ENCODE data around the gene EID2. TPM values are rescaled to one million over a fixed set of nuclear protein-coding genes. Genes with fewer than 3 reads are reported as not detected.

EID2 gene
- total and polyA plus RNA-seq, 2 of the 4 experiments (the other 2 are of a cell fraction), result 5.7 to 9.8 TPM

DNA sequence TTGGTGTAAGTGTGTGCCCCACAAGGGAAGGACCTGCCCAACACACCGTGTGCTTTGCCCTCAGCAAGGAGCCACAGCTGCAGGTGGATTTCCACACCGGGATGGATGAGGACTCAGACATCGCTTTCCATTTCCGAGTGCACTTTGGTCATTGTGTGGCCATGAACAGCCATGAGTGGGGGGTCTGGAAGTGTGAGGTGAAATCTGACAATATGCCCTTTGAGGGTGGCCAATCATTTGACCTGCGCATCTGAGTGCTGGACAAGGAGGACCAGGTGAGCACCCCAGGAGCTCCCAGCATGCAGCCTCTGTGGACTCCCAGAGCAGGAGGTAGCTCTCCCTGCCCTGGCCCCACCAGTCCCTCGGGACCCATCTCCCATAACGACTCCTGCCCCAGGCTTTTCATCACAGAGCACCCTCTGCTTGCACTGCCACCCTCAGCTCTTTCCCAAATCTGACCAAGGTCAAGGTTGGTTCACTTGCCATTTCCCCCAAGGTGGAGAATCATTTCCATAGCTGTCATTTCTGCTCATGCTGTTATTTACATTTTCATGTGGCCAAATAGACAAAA, 13.2 kb upstream of the EID2 start:
- no peak overlapping the region for H2BK20ac ChIP-seq (ENCODE audit: low read depth, low read length)
- ChIA-PET CTCF (no interaction called here), POLR2A (ENCODE audit: unreplicated experiment) (no interaction called here)
- no peak overlapping the region for H4K5ac ChIP-seq (ENCODE audit: low read depth, low read length)
- no peak overlapping the region for H3K4me2 ChIP-seq (ENCODE audit: low read depth, low read length)
- H4K8ac ChIP-seq (ENCODE audit: low read depth in 2 of 2, low read length in 2 of 2), result no peak overlapping the region
- H3K56ac ChIP-seq (ENCODE audit: extremely low read depth, insufficient read depth, low read length), result no peak overlapping the region
- no TSS peak for BruUV-seq (replicated peaks)
- no peak overlapping the region for H2AFZ ChIP-seq (replicated peaks; ENCODE audit: low read length, poor library complexity)
- no peaks in the 10 kb centered on the region for H3K36me3 ChIP-seq (ENCODE audit: control insufficient read depth, insufficient read depth, low read length)
- no peak overlapping the region for H3K4me3 ChIP-seq (ENCODE audit: insufficient read depth, low read depth, low read length)
- H3K18ac ChIP-seq (ENCODE audit: low read depth, low read length), result no peak overlapping the region
- in situ Hi-C loops (cut with MboI; ENCODE audit: low sequenced_read_pairs) (loop anchor here (10.0 kb wide), 1 partner anchor 122 kb away; no protein-coding TSS in a partner anchor), intact Hi-C loops (cut with micrococcal nuclease) (loop anchor here (5.0 kb wide), 1 partner anchor 214 kb away; no protein-coding TSS in a partner anchor), dilution Hi-C loops (cut with HindIII; ENCODE audit: low sequenced_read_pairs, unreplicated experiment) (no loop called here)
- H3K4ac ChIP-seq (ENCODE audit: low read depth, low read length), result no peak overlapping the region
- peak overlapping the region; percentile 13 for H2AK9ac ChIP-seq (replicated peaks; ENCODE audit: low read depth, low read length, poor library complexity)
- H2BK5ac ChIP-seq (ENCODE audit: low read depth, low read length, poor library complexity, severe bottlenecking), result no peak overlapping the region
- H3K9ac ChIP-seq (ENCODE audit: low read depth, low read length), result no peak overlapping the region
- DNase-seq (no peak), ATAC-seq (ENCODE audit: low read depth) (no peak)
- H2BK120ac ChIP-seq (ENCODE audit: low read depth, low read length), result no peak overlapping the region
- H3K9me3 ChIP-seq (ENCODE audit: control insufficient read depth, insufficient read depth, low read length), result no peaks in the 10 kb centered on the region
- H3K9me1 ChIP-seq (ENCODE audit: insufficient read depth, low read length), result no peaks in the 10 kb centered on the region
- no peak overlapping the region for H2AK5ac ChIP-seq (ENCODE audit: low read depth, low read length)
- H3K79me1 ChIP-seq (ENCODE audit: low read depth in 1 of 2, low read length in 2 of 2), result no peaks in the 10 kb centered on the region
- no peak overlapping the region for H3K27ac ChIP-seq (ENCODE audit: insufficient read depth, low read length)
- H3K4me1 ChIP-seq (ENCODE audit: control insufficient read depth, insufficient read depth, low read length), result no peaks in the 10 kb centered on the region
- H3K27me3 ChIP-seq (ENCODE audit: control insufficient read depth, insufficient read depth, low read length), result peaks cover 13% of the 10 kb centered on the region
- no peak overlapping the region for H4K91ac ChIP-seq (ENCODE audit: insufficient read depth, low read depth, low read length)
- no peak for TF ChIP-seq NFE2L2 (IDR thresholded peaks at IDR 0.05; ENCODE audit: low read depth, low read length)
- TF ChIP-seq SMC3 (IDR thresholded peaks at IDR 0.05; ENCODE audit: low read depth, low read length), result no peak
- TF ChIP-seq BHLHE40 (IDR thresholded peaks at IDR 0.05; ENCODE audit: low read depth, low read length), result no peak
- no peak for TF ChIP-seq POLR2A (IDR thresholded peaks at IDR 0.05; ENCODE audit: low read depth, low read length)
- TF ChIP-seq CEBPB (IDR thresholded peaks at IDR 0.05; ENCODE audit: low read depth, low read length), result no peak
- TF ChIP-seq FOS (IDR thresholded peaks at IDR 0.05; ENCODE audit: low read depth, low read length), result no peak
- no peak for TF ChIP-seq CHD1 (IDR thresholded peaks at IDR 0.05; ENCODE audit: low read depth, low read length)
- TF ChIP-seq, protein P1, sequence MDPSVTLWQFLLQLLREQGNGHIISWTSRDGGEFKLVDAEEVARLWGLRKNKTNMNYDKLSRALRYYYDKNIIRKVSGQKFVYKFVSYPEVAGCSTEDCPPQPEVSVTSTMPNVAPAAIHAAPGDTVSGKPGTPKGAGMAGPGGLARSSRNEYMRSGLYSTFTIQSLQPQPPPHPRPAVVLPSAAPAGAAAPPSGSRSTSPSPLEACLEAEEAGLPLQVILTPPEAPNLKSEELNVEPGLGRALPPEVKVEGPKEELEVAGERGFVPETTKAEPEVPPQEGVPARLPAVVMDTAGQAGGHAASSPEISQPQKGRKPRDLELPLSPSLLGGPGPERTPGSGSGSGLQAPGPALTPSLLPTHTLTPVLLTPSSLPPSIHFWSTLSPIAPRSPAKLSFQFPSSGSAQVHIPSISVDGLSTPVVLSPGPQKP (IDR thresholded peaks at IDR 0.05; ENCODE audit: borderline replicate concordance, low read depth, low read length), result no peak
- no peak for TF ChIP-seq RFX5 (IDR thresholded peaks at IDR 0.05; ENCODE audit: low read depth, low read length)
- TF ChIP-seq MAFK (IDR thresholded peaks at IDR 0.05; ENCODE audit: low read depth, low read length), result no peak
- TF ChIP-seq, protein P2, sequence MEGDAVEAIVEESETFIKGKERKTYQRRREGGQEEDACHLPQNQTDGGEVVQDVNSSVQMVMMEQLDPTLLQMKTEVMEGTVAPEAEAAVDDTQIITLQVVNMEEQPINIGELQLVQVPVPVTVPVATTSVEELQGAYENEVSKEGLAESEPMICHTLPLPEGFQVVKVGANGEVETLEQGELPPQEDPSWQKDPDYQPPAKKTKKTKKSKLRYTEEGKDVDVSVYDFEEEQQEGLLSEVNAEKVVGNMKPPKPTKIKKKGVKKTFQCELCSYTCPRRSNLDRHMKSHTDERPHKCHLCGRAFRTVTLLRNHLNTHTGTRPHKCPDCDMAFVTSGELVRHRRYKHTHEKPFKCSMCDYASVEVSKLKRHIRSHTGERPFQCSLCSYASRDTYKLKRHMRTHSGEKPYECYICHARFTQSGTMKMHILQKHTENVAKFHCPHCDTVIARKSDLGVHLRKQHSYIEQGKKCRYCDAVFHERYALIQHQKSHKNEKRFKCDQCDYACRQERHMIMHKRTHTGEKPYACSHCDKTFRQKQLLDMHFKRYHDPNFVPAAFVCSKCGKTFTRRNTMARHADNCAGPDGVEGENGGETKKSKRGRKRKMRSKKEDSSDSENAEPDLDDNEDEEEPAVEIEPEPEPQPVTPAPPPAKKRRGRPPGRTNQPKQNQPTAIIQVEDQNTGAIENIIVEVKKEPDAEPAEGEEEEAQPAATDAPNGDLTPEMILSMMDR (conservative IDR thresholded peaks at IDR 0.05; ENCODE audit: low read depth, low read length), result no peak
- no peak for TF ChIP-seq MAZ (IDR thresholded peaks at IDR 0.05; ENCODE audit: borderline replicate concordance, low read depth, low read length)
- H3K23ac ChIP-seq (ENCODE audit: low read depth, low read length), result no peak overlapping the region
- WGBS, 2 experiments (ENCODE audit: extremely low coverage in 2 of 2, insufficient read length in 1 of 2), result 77% methylated on average over 4 of the region's 7 CpGs; no CpG with 5 or more reads in 1 of the 2 experiments
- H4K20me1 ChIP-seq (ENCODE audit: insufficient read depth, low read length), result no peaks in the 10 kb centered on the region
- H2BK15ac ChIP-seq (ENCODE audit: low read depth, low read length), result no peak overlapping the region
- no peak overlapping the region for H3K14ac ChIP-seq (replicated peaks; ENCODE audit: low read depth, low read length)

Measured in IMR-90 (cell line).